Glutamatergic neuron (in vitro differentiated cells): ENCODE results near the gene CARM1. TPM values are rescaled to one million over a fixed set of nuclear protein-coding genes. Genes with fewer than 3 reads are reported as not detected.

Experiments
- DNase-seq: peaks from one replicate; pipeline ENCODE4 v3.0.0; 2022
- H3K27ac Mint-ChIP-seq: one replicate; pipeline ENCODE4 v1.8.0; 2020; ENCODE audit warnings: mild to moderate bottlenecking, mixed read lengths, inconsistent platforms; ENCODE audit not compliant: unreplicated experiment
- H3K27me3 Mint-ChIP-seq: one replicate; pipeline ENCODE4 v1.8.0; 2020; ENCODE audit warnings: mild to moderate bottlenecking, moderate library complexity, mixed read lengths, inconsistent platforms; ENCODE audit not compliant: unreplicated experiment
- H3K36me3 Mint-ChIP-seq: one replicate; pipeline ENCODE4 v1.8.0; 2020; ENCODE audit warnings: mild to moderate bottlenecking, mixed read lengths, inconsistent platforms; ENCODE audit not compliant: unreplicated experiment
- H3K4me1 Mint-ChIP-seq: one replicate; pipeline ENCODE4 v1.8.0; 2020; ENCODE audit warnings: mild to moderate bottlenecking, low read depth, mixed read lengths, inconsistent platforms; ENCODE audit not compliant: unreplicated experiment
- H3K4me3 Mint-ChIP-seq: one replicate; pipeline ENCODE4 v1.8.0; 2020; ENCODE audit warnings: mild to moderate bottlenecking, mixed read lengths, inconsistent platforms; ENCODE audit not compliant: unreplicated experiment
- H3K9me3 Mint-ChIP-seq: one replicate; pipeline ENCODE4 v1.8.0; 2020; ENCODE audit warnings: mild to moderate bottlenecking, moderate library complexity, mixed read lengths, inconsistent platforms; ENCODE audit not compliant: unreplicated experiment
- CTCF ChIP-seq: fragments of 200-600 bp; sonication (generic); IDR thresholded peaks from one replicate; pipeline ENCODE4 v1.5.0; 2021; ENCODE audit not compliant: partially characterized antibody, unreplicated experiment
- total RNA-seq: library from RNA; stranded (reverse); fragmentation: NEBNext Ultra II Directional; extraction: Animal tissue kit (Norgen Biotek cat#: 25700); gene quantifications from one replicate; pipeline ENCODE4 v1.2.1, GENCODE V29; 2021; ENCODE audit not compliant: unreplicated experiment

The CARM1 gene
- total RNA-seq, 1 donor from 2014 or later = 133 TPM

- H3K36me3 Mint-ChIP-seq = peaks cover 6% of the 10 kb centered on the region
- no peak for DNase-seq
- peaks cover 7% of the 10 kb centered on the region for H3K9me3 Mint-ChIP-seq
- no peak overlapping the region for H3K4me3 Mint-ChIP-seq
- TF ChIP-seq CTCF = no peak
- no peaks in the 10 kb centered on the region for H3K4me1 Mint-ChIP-seq
- H3K27ac Mint-ChIP-seq = no peak overlapping the region
- H3K27me3 Mint-ChIP-seq = peaks cover 12% of the 10 kb centered on the region
Observed at GRCh38 chr19:10842788-10843187, 28.6 kb upstream of the CARM1 start.

- no peak overlapping the region for H3K4me3 Mint-ChIP-seq
- TF ChIP-seq CTCF = no peak
- H3K36me3 Mint-ChIP-seq = peaks cover 6% of the 10 kb centered on the region
- H3K4me1 Mint-ChIP-seq = no peaks in the 10 kb centered on the region
- peaks cover 7% of the 10 kb centered on the region for H3K9me3 Mint-ChIP-seq
- peaks cover 12% of the 10 kb centered on the region for H3K27me3 Mint-ChIP-seq
- no peak for DNase-seq
- no peak overlapping the region for H3K27ac Mint-ChIP-seq
Observed at GRCh38 chr19:10846500-10847202, 24.7 kb upstream of the CARM1 start.

DNA sequence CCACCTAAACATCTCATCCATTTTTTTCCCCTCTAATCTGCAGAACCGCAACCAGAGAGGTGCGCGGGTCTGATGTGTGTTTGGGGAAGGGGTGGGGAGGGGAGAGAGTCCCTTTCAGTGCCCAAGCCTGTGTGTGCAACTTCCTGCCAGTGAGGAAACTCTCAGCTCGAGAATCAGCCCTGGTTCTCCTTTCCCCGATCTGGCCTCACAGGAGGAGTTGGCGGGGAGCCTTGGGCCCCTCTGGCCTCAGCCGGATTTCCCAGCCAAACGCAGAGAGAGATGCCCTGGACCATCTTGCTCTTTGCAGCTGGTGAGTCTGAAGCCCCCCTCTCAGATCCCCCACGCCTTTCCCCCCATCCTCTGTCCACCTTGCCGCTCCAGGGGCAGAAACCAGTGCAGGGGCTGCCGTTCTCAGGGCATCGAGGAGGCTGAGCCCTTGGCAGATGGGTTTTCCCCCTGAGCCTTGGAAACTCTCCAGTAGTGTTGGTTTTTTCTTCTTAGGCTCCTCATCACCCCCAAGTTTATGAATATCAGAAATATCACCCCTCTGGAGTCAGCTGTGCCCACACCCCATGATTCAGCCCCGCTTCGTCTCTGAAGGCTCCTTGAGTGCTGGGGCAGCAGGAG lies 23.0 kb upstream of the CARM1 start, which contains the start of gene C19orf38:
C19orf38 (plus strand) TSS at position 186 of the 627 bp plus-strand sequence; CDS start at position 280, 94 bp downstream.
- DNase-seq = no peak
- Mint-ChIP-seq H3K4me3 (no peak within 1 kb of the TSS), H3K9me3 (peaks cover 7% of the 10 kb centered on the region), H3K27me3 (peaks cover 10% of the 10 kb centered on the region), H3K27ac (no peak within 1 kb of the TSS), H3K4me1 (no peaks in the 10 kb centered on the region), H3K36me3 (peaks cover 6% of the 10 kb centered on the region)
- TF ChIP-seq CTCF = no peak

DNA sequence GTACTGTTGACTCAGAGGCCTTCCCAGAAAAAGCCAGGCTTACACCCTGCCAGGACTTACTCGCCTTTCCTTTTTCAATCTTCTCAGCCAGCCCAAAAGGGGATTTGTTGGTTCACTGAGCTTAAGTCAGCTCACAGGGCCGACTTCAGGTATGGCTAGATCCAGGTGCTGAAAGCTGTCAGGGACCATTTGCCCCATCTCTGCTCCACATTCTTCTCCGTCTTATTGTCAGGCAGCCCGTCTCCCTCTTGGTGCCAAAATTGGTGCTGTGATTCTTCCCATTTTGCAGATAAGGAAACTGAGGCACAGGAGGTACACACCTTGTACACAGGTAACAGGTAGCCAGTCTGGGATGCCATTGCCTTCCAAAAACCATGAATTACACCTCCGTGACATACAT lies 20.7 kb upstream of the CARM1 start:
- peaks cover 6% of the 10 kb centered on the region for H3K36me3 Mint-ChIP-seq
- H3K4me1 Mint-ChIP-seq = no peaks in the 10 kb centered on the region
- no peak overlapping the region for H3K27ac Mint-ChIP-seq
- H3K4me3 Mint-ChIP-seq = no peak overlapping the region
- no peak for TF ChIP-seq CTCF
- peaks cover 8% of the 10 kb centered on the region for H3K27me3 Mint-ChIP-seq
- no peak for DNase-seq
- H3K9me3 Mint-ChIP-seq = peaks cover 7% of the 10 kb centered on the region
